K562 (cell line): Measurements from ENCODE around the gene FADD. TPM values are rescaled to one million over a fixed set of nuclear protein-coding genes. Genes with fewer than 3 reads are reported as not detected.

Experiments used
- BACH1 ChIP-seq: fragments of 200-800 bp; sonication (Bioruptor generic); IDR thresholded peaks from 2 replicates; pipeline ENCODE4 v1.6.1; 2016; ENCODE audit warnings: missing genetic modification characterization, missing compliant biosample characterization
- DDX20 ChIP-seq: fragments of 450-650 bp; IDR thresholded peaks from 2 replicates; pipeline ENCODE4 v1.6.1; 2016; ENCODE audit warnings: missing genetic modification characterization, low read depth, mild to moderate bottlenecking, missing compliant biosample characterization, moderate library complexity
- DPF2 ChIP-seq: fragments of 450-650 bp; IDR thresholded peaks from 2 replicates; pipeline ENCODE4 v1.6.1; 2016
- EWSR1 ChIP-seq: fragments of 450-650 bp; IDR thresholded peaks from 2 replicates; pipeline ENCODE4 v1.6.1; 2018; ENCODE audit warnings: borderline replicate concordance, mild to moderate bottlenecking, low read depth, moderate library complexity; ENCODE audit not compliant: partially characterized antibody
- FOS ChIP-seq: IDR thresholded peaks from 3 replicates; pipeline ENCODE4 v1.6.1; 2011; ENCODE audit not compliant: insufficient read length; ENCODE audit errors: extremely low read depth
- FOXP4 ChIP-seq: sonication (generic); formaldehyde crosslinking; IDR thresholded peaks from 2 replicates; pipeline ENCODE4 v1.8.0; 2022; ENCODE audit warnings: mild to moderate bottlenecking, missing genetic modification reagents, borderline replicate concordance
- GTF3C2 ChIP-seq: IDR thresholded peaks from 3 replicates; pipeline ENCODE4 v1.6.1; 2011; ENCODE audit warnings: borderline replicate concordance, mild to moderate bottlenecking, moderate library complexity; ENCODE audit not compliant: insufficient read length; ENCODE audit errors: extremely low read depth
- HMG20A ChIP-seq: fragments of 450-650 bp; formaldehyde crosslinking; conservative IDR thresholded peaks from 2 replicates; pipeline ENCODE4 v1.4.0; 2020; ENCODE audit warnings: mild to moderate bottlenecking, mixed read lengths
- KLF16 ChIP-seq: IDR thresholded peaks from 2 replicates; pipeline ENCODE4 v1.6.1; 2016; ENCODE audit warnings: antibody characterized with exemption
- MCM5 ChIP-seq: fragments of 450-650 bp; IDR thresholded peaks from 2 replicates; pipeline ENCODE4 v1.6.1; 2016; ENCODE audit warnings: low read depth
- MEF2A ChIP-seq: IDR thresholded peaks from 2 replicates; pipeline ENCODE4 v1.6.1; 2011; ENCODE audit warnings: low read depth, mild to moderate bottlenecking, low read length, moderate library complexity; ENCODE audit not compliant: control insufficient read depth
- PRPF4 ChIP-seq: fragments of 200-400 bp; formaldehyde crosslinking; IDR thresholded peaks from one replicate; pipeline ENCODE4 v1.6.1; 2017; ENCODE audit warnings: low read length, low read depth, mild to moderate bottlenecking; ENCODE audit not compliant: insufficient read depth, poor library complexity, severe bottlenecking
- PURB ChIP-seq: sonication (generic); formaldehyde crosslinking; IDR thresholded peaks from 2 replicates; pipeline ENCODE4 v1.9.0; 2021; ENCODE audit warnings: low read depth, mild to moderate bottlenecking, missing genetic modification reagents
- RBBP5 ChIP-seq: fragments of 200-600 bp; sonication (generic); IDR thresholded peaks from 2 replicates; pipeline ENCODE4 v1.6.1; 2012; ENCODE audit warnings: borderline replicate concordance, mild to moderate bottlenecking, low read length, control low read depth, inconsistent platforms; ENCODE audit not compliant: insufficient read depth, poor library complexity, severe bottlenecking
- SMARCE1 ChIP-seq: fragments of 450-650 bp; IDR thresholded peaks from 2 replicates; pipeline ENCODE4 v1.7.1; 2016; ENCODE audit warnings: mild to moderate bottlenecking
- YBX1 ChIP-seq: fragments of 450-650 bp; IDR thresholded peaks from 2 replicates; pipeline ENCODE4 v1.7.1; 2016; ENCODE audit warnings: mild to moderate bottlenecking
- ZBED1 ChIP-seq: IDR thresholded peaks from 2 replicates; pipeline ENCODE4 v1.6.1; 2014
- ZNF239 ChIP-seq: fragments of 250-450 bp; sonication (Bioruptor Pico); IDR thresholded peaks from 2 replicates; pipeline ENCODE4 v1.4.0; 2020; ENCODE audit warnings: mild to moderate bottlenecking
- polyA plus RNA-seq, 8 experiments: library from polyadenylated mRNA; depleted of rRNA in 4 of 8; stranded (reverse) in 5 of 8; unstranded in 3 of 8; fragments of >200 nt; fragmentation: Nextera tagmentation in 2 of 8; fragmentation: Illumina TruSeq in 1 of 8; extraction: Ambion mirVana in 2 of 8; extraction: Trizol in 1 of 8; gene quantifications; 2 replicates each; pipeline versions ENCODE4 v1.2.1 to v1.2.3, GENCODE V29; 2011 to 2014; ENCODE audit warnings: inconsistent platforms in 1 of 8, missing spikeins in 1 of 8
- total RNA-seq, 7 experiments: library from RNA; depleted of rRNA in 6 of 7; stranded (reverse); fragments of >200 nt in 6 of 7; fragmentation: Illumina TruSeq in 2 of 7; extraction: Trizol in 2 of 7; gene quantifications; 2 replicates each; pipeline versions ENCODE4 v1.2.1 to v1.2.3, GENCODE V29; 2011 to 2021; ENCODE audit warnings: low replicate concordance in 1 of 7
- TF ChIP-seq, protein P1 (sequence below): fragments of 450-650 bp; IDR thresholded peaks from 2 replicates; pipeline ENCODE4 v1.7.1; 2018; ENCODE audit warnings: mild to moderate bottlenecking, low read depth; ENCODE audit not compliant: partially characterized antibody
- TF ChIP-seq, protein P2 (sequence below), 2 experiments: fragments of 450-650 bp in 1 of 2; sonication (generic) in 1 of 2; formaldehyde crosslinking; conservative IDR thresholded peaks; 2 replicates each; pipeline versions ENCODE4 v1.4.0 to v1.8.1; 2020 to 2022; ENCODE audit warnings: mild to moderate bottlenecking in 1 of 2, missing genetic modification reagents in 1 of 2

The FADD gene
- total and polyA plus RNA-seq, 9 of the 15 experiments (the other 6 are each of a cell fraction or from before 2014, with no cell fraction given): 0.29 to 26.9 (median 20.4) TPM

- TF ChIP-seq, protein P1, sequence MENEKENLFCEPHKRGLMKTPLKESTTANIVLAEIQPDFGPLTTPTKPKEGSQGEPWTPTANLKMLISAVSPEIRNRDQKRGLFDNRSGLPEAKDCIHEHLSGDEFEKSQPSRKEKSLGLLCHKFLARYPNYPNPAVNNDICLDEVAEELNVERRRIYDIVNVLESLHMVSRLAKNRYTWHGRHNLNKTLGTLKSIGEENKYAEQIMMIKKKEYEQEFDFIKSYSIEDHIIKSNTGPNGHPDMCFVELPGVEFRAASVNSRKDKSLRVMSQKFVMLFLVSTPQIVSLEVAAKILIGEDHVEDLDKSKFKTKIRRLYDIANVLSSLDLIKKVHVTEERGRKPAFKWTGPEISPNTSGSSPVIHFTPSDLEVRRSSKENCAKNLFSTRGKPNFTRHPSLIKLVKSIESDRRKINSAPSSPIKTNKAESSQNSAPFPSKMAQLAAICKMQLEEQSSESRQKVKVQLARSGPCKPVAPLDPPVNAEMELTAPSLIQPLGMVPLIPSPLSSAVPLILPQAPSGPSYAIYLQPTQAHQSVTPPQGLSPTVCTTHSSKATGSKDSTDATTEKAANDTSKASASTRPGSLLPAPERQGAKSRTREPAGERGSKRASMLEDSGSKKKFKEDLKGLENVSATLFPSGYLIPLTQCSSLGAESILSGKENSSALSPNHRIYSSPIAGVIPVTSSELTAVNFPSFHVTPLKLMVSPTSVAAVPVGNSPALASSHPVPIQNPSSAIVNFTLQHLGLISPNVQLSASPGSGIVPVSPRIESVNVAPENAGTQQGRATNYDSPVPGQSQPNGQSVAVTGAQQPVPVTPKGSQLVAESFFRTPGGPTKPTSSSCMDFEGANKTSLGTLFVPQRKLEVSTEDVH: no peak
- no peak for TF ChIP-seq MEF2A
- no peak for TF ChIP-seq FOXP4 (CRISPR knock-in tag)
- TF ChIP-seq FOS: peak; percentile 21
- TF ChIP-seq ZBED1: no peak
- TF ChIP-seq PURB (CRISPR knock-in tag): no peak
- no peak for TF ChIP-seq KLF16
- no peak for TF ChIP-seq EWSR1
- peak; percentile 28 for TF ChIP-seq RBBP5
- TF ChIP-seq MCM5: no peak
- no peak for TF ChIP-seq HMG20A
- peak; percentile 79 for TF ChIP-seq DPF2
- peak; percentile 84 for TF ChIP-seq SMARCE1
- TF ChIP-seq GTF3C2: no peak
- TF ChIP-seq BACH1: no peak
- TF ChIP-seq PRPF4: no peak
- TF ChIP-seq, protein P2, sequence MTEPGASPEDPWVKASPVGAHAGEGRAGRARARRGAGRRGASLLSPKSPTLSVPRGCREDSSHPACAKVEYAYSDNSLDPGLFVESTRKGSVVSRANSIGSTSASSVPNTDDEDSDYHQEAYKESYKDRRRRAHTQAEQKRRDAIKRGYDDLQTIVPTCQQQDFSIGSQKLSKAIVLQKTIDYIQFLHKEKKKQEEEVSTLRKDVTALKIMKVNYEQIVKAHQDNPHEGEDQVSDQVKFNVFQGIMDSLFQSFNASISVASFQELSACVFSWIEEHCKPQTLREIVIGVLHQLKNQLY (CRISPR knock-in tag; conservative IDR thresholded peaks at IDR 0.05): no peak
- TF ChIP-seq ZNF239 (CRISPR knock-in tag): no peak
- TF ChIP-seq YBX1: no peak
- TF ChIP-seq DDX20 (tag): no peak
Measured at GRCh38 chr11:70233511-70233934, 30.4 kb downstream of the FADD start (continued).
